HUES64 (cell line): ENCODE data around the gene GON4L.
"Not testable (repeated sequence)": the region's sequence is repeated elsewhere in the genome, so short reads cannot be mapped to it uniquely, and the experiment has no call there.

Source experiments
- H3K27ac ChIP-seq: 2 replicates; pipeline ENCODE4 v1.7.0; 2013; ENCODE audit warnings: low read depth, low read length, inconsistent platforms
- H3K27me3 ChIP-seq: 2 replicates; pipeline ENCODE4 v1.6.1; 2013; ENCODE audit warnings: mild to moderate bottlenecking, low read length; ENCODE audit not compliant: insufficient read depth
- H3K36me3 ChIP-seq: 2 replicates; pipeline ENCODE4 v1.6.1; 2013; ENCODE audit warnings: mild to moderate bottlenecking, low read length; ENCODE audit not compliant: insufficient read depth
- H3K4me1 ChIP-seq: 2 replicates; pipeline ENCODE4 v1.6.1; 2013; ENCODE audit warnings: mild to moderate bottlenecking, low read length, moderate library complexity; ENCODE audit not compliant: insufficient read depth
- H3K4me3 ChIP-seq: 2 replicates; pipeline ENCODE4 v1.5.1; 2013; ENCODE audit warnings: mild to moderate bottlenecking, low read length, moderate library complexity
- H3K9ac ChIP-seq: 2 replicates; pipeline ENCODE4 v1.6.1; 2013; ENCODE audit warnings: mild to moderate bottlenecking, low read depth, low read length
- H3K9me3 ChIP-seq: 2 replicates; pipeline ENCODE4 v1.6.1; 2013; ENCODE audit warnings: low read depth, low read length; ENCODE audit not compliant: insufficient read depth
- WGBS: fragments of 150-250, 120-280 bp; methylation state at CpG from one replicate; pipeline ENCODE4 v1.1.7; 2013; ENCODE audit warnings: missing lambda C conversion rate; 5-methylcytosine and 5-hydroxymethylcytosine counted together

Gene GON4L

GRCh38 chr1:155850345-155850744 is 6.7 kb downstream of the GON4L start:
- Histone ChIP-seq H3K27me3 (no peaks in the 10 kb centered on the region), H3K4me3 (no peak overlapping the region), H3K27ac (no peak overlapping the region), H3K9me3 (no peaks in the 10 kb centered on the region), H3K36me3 (peaks cover 82% of the 10 kb centered on the region), H3K4me1 (no peaks in the 10 kb centered on the region), H3K9ac (no peak overlapping the region)
- 94% methylated on average over 3 of the region's 3 CpGs for whole genome bisulfite sequencing

GRCh38 chr1:155847823-155848529 is 9.0 kb downstream of the GON4L start:
- Histone ChIP-seq H3K27me3 (no peaks in the 10 kb centered on the region), H3K27ac (no peak overlapping the region), H3K4me1 (no peaks in the 10 kb centered on the region), H3K9ac (no peak overlapping the region), H3K4me3 (no peak overlapping the region), H3K36me3 (peaks cover 75% of the 10 kb centered on the region), H3K9me3 (no peaks in the 10 kb centered on the region)
- WGBS: no CpG with 5 or more reads among the region's 1 CpG

GRCh38 chr1:155844860-155845421 is 12.1 kb downstream of the GON4L start:
- no peaks in the 10 kb centered on the region for H3K27me3 ChIP-seq
- H3K4me1 ChIP-seq: no peaks in the 10 kb centered on the region
- H3K9ac ChIP-seq: no peak overlapping the region
- no peak overlapping the region for H3K27ac ChIP-seq
- 100% methylated on average over 1 of the region's 1 CpG for WGBS
- H3K4me3 ChIP-seq: no peak overlapping the region
- no peaks in the 10 kb centered on the region for H3K9me3 ChIP-seq
- H3K36me3 ChIP-seq: peaks cover 48% of the 10 kb centered on the region

GRCh38 chr1:155840386-155840785 is 16.6 kb downstream of the GON4L start:
- no peaks in the 10 kb centered on the region for H3K9me3 ChIP-seq
- no peak overlapping the region for H3K9ac ChIP-seq
- H3K27ac ChIP-seq: no peak overlapping the region
- H3K4me1 ChIP-seq: no peaks in the 10 kb centered on the region
- H3K27me3 ChIP-seq: no peaks in the 10 kb centered on the region
- 97% methylated on average over 5 of the region's 5 CpGs for WGBS
- peaks cover 28% of the 10 kb centered on the region for H3K36me3 ChIP-seq
- no peak overlapping the region for H3K4me3 ChIP-seq

- H3K27ac ChIP-seq: peak overlapping the region; percentile 41; the same call in 1 of the 2 replicates
- H3K9me3 ChIP-seq: no peaks in the 10 kb centered on the region
- no peaks in the 10 kb centered on the region for H3K27me3 ChIP-seq
- 93% methylated on average over 6 of the region's 6 CpGs for WGBS
- H3K36me3 ChIP-seq: peaks cover 20% of the 10 kb centered on the region; the same call in 1 of the 2 replicates
- H3K4me1 ChIP-seq: no peaks in the 10 kb centered on the region
- H3K4me3 ChIP-seq: no peak overlapping the region
- no peak overlapping the region for H3K9ac ChIP-seq
These were observed 21.5 kb downstream of the GON4L start for GRCh38 chr1:155835548-155835947.

GRCh38 chr1:155834927-155835399 is 22.1 kb downstream of the GON4L start:
- H3K27me3 ChIP-seq, H3K9me3 ChIP-seq, H3K4me1 ChIP-seq, H3K4me3 ChIP-seq, H3K9ac ChIP-seq: not testable (repeated sequence)
- peak overlapping the region; percentile 55; the same call in 1 of the 2 replicates for H3K27ac ChIP-seq
- H3K36me3 ChIP-seq: peaks cover 20% of the 10 kb centered on the region; the same call in 1 of the 2 replicates
- WGBS: 97% methylated on average over 8 of the region's 9 CpGs

- Histone ChIP-seq H3K27me3 (no peaks in the 10 kb centered on the region), H3K9ac (no peak overlapping the region), H3K4me1 (no peaks in the 10 kb centered on the region), H3K36me3 (peaks cover 22% of the 10 kb centered on the region; the same call in 1 of the 2 replicates), H3K27ac (peak overlapping the region; percentile 85), H3K9me3 (no peaks in the 10 kb centered on the region), H3K4me3 (no peak overlapping the region)
- WGBS: 88% methylated on average over 11 of the region's 11 CpGs
These were observed 22.6 kb downstream of the GON4L start for GRCh38 chr1:155834296-155834926.

- Histone ChIP-seq H3K9me3 (no peaks in the 10 kb centered on the region), H3K27me3 (no peaks in the 10 kb centered on the region), H3K4me3 (no peak overlapping the region), H3K36me3 (peaks cover 19% of the 10 kb centered on the region; the same call in 1 of the 2 replicates), H3K4me1 (no peaks in the 10 kb centered on the region), H3K9ac (no peak overlapping the region), H3K27ac (peak overlapping the region; percentile 85; the same call in 1 of the 2 replicates)
- WGBS: 96% methylated on average over 1 of the region's 1 CpG
These were observed 23.2 kb downstream of the GON4L start for GRCh38 chr1:155833665-155834295.

GRCh38 chr1:155831279-155831976 is 25.6 kb downstream of the GON4L start:
- no peaks in the 10 kb centered on the region for H3K9me3 ChIP-seq
- WGBS: 97% methylated on average over 5 of the region's 7 CpGs

GRCh38 chr1:155827450-155827849 is 29.6 kb downstream of the GON4L start:
- H3K4me3 ChIP-seq: no peak overlapping the region
- 100% methylated on average over 4 of the region's 4 CpGs for WGBS
- no peak overlapping the region for H3K27ac ChIP-seq
- peaks cover 44% of the 10 kb centered on the region for H3K36me3 ChIP-seq
- H3K27me3 ChIP-seq: no peaks in the 10 kb centered on the region
- no peaks in the 10 kb centered on the region for H3K9me3 ChIP-seq
- no peaks in the 10 kb centered on the region for H3K4me1 ChIP-seq
- H3K9ac ChIP-seq: no peak overlapping the region

More at GRCh38 chr1:155831279-155831976, 25.6 kb downstream of the GON4L start:
- Histone ChIP-seq H3K9ac (no peak overlapping the region), H3K36me3 (peaks cover 28% of the 10 kb centered on the region), H3K4me1 (no peaks in the 10 kb centered on the region), H3K27me3 (no peaks in the 10 kb centered on the region), H3K4me3 (no peak overlapping the region), H3K27ac (no peak overlapping the region)
